GM12891 (cell line): ENCODE results near the gene EMC10.

Experiments used
- POLR2A ChIP-seq: IDR thresholded peaks from 2 replicates; pipeline ENCODE4 v1.6.1; 2011; ENCODE audit warnings: low read depth, low read length, control low read depth
- POLR2AphosphoS5 ChIP-seq: IDR thresholded peaks from 2 replicates; pipeline ENCODE4 v1.6.1; 2011; ENCODE audit warnings: low read depth, low read length, control low read depth
- SPI1 ChIP-seq: IDR thresholded peaks from 2 replicates; pipeline ENCODE4 v1.6.1; 2011; ENCODE audit warnings: low read depth, low read length, control low read depth

GRCh38 chr19:50468818-50469217, 7.5 kb upstream of the EMC10 start:
- no peak for TF ChIP-seq POLR2AphosphoS5
- no peak for TF ChIP-seq POLR2A
- no peak for TF ChIP-seq SPI1
